ENCODE results near the gene TBL1XR1. TPM values are rescaled to one million over a fixed set of nuclear protein-coding genes. Genes with fewer than 3 reads are reported as not detected.
A peak's percentile ranks its signal among the peaks of the same experiment; 100 is the strongest.

Gene TBL1XR1
- total RNA-seq, 1 experiment from 2014 or later, result 77.6 TPM

GRCh38 chr3:177145954-177146353 is 51.3 kb downstream of the TBL1XR1 start:
- no peak overlapping the region for H3K4me3 ChIP-seq (ENCODE audit: low read length)
- no peaks in the 10 kb centered on the region for H3K36me3 ChIP-seq (ENCODE audit: low read depth, low read length)
- BruUV-seq (replicated peaks), result no TSS peak
- intact Hi-C loops (cut with micrococcal nuclease), result no loop called here
- H3F3A ChIP-seq (ENCODE audit: low read length, unreplicated experiment), result no peaks in the 10 kb centered on the region
- H3K4me1 ChIP-seq (ENCODE audit: insufficient read depth, low read length), result peaks cover 28% of the 10 kb centered on the region
- no peak overlapping the region for H2AFZ ChIP-seq (ENCODE audit: low read length)
- ChIA-PET CTCF (no interaction called here), POLR2A (ENCODE audit: unreplicated experiment) (interaction anchor here (0.6 kb wide), 1 partner anchor 21 kb away, joined by 3 read pairs; no protein-coding TSS in a partner anchor)
- peaks cover 21% of the 10 kb centered on the region for H4K20me1 ChIP-seq (ENCODE audit: low read length)
- H3K27ac ChIP-seq (ENCODE audit: low read length), result no peak overlapping the region
- no peak for TF ChIP-seq EZH2 (IDR thresholded peaks at IDR 0.05; ENCODE audit: low read length, unreplicated experiment)
- no peak for TF ChIP-seq EZH2phosphoT487 (IDR thresholded peaks at IDR 0.05; ENCODE audit: borderline replicate concordance, low read length)
- TF ChIP-seq CTCF (conservative IDR thresholded peaks at IDR 0.05; ENCODE audit: low read depth, low read length), result no peak
- ATAC-seq (no peak), DNase-seq (no peak)
- H3K9me2 ChIP-seq (replicated peaks; ENCODE audit: low read length), result no peaks in the 10 kb centered on the region
- H3K79me2 ChIP-seq (ENCODE audit: low read length), result peaks cover 99% of the 10 kb centered on the region
- no peaks in the 10 kb centered on the region for H3K9me3 ChIP-seq (ENCODE audit: low read length)
- H3K4me2 ChIP-seq (ENCODE audit: low read length), result no peak overlapping the region
- H3K9ac ChIP-seq (ENCODE audit: low read length), result no peak overlapping the region
- no peaks in the 10 kb centered on the region for H3K27me3 ChIP-seq (ENCODE audit: low read length)

GRCh38 chr3:177145381-177145780 is 51.9 kb downstream of the TBL1XR1 start:
- no peak overlapping the region for H3K9ac ChIP-seq (ENCODE audit: low read length)
- ATAC-seq, result no peak
- H3F3A ChIP-seq (ENCODE audit: low read length, unreplicated experiment), result no peaks in the 10 kb centered on the region
- DNase-seq, result no peak
- peaks cover 21% of the 10 kb centered on the region for H4K20me1 ChIP-seq (ENCODE audit: low read length)
- H3K4me3 ChIP-seq (ENCODE audit: low read length), result no peak overlapping the region
- no TSS peak for BruUV-seq (replicated peaks)
- intact Hi-C loops (cut with micrococcal nuclease), result no loop called here
- POLR2A ChIA-PET (ENCODE audit: unreplicated experiment), result no interaction called here
- no peaks in the 10 kb centered on the region for H3K36me3 ChIP-seq (ENCODE audit: low read depth, low read length)
- CTCF ChIA-PET, result no interaction called here
- H3K9me3 ChIP-seq (ENCODE audit: low read length), result no peaks in the 10 kb centered on the region
- TF ChIP-seq EZH2 (IDR thresholded peaks at IDR 0.05; ENCODE audit: low read length, unreplicated experiment) (no peak), CTCF (conservative IDR thresholded peaks at IDR 0.05; ENCODE audit: low read depth, low read length) (no peak), EZH2phosphoT487 (IDR thresholded peaks at IDR 0.05; ENCODE audit: borderline replicate concordance, low read length) (no peak)
- H3K79me2 ChIP-seq (ENCODE audit: low read length), result peaks cover 99% of the 10 kb centered on the region
- H3K4me1 ChIP-seq (ENCODE audit: insufficient read depth, low read length), result peaks cover 23% of the 10 kb centered on the region
- peak overlapping the region; percentile 25 for H3K4me2 ChIP-seq (ENCODE audit: low read length)
- H3K27ac ChIP-seq (ENCODE audit: low read length), result peak overlapping the region; percentile 16
- no peaks in the 10 kb centered on the region for H3K9me2 ChIP-seq (replicated peaks; ENCODE audit: low read length)
- H2AFZ ChIP-seq (ENCODE audit: low read length), result no peak overlapping the region
- no peaks in the 10 kb centered on the region for H3K27me3 ChIP-seq (ENCODE audit: low read length)

GRCh38 chr3:177144922-177145321 is 52.4 kb downstream of the TBL1XR1 start:
- Histone ChIP-seq H3K27me3 (ENCODE audit: low read length) (no peaks in the 10 kb centered on the region), H3K4me3 (ENCODE audit: low read length) (no peak overlapping the region), H4K20me1 (ENCODE audit: low read length) (peaks cover 20% of the 10 kb centered on the region), H3K9me3 (ENCODE audit: low read length) (no peaks in the 10 kb centered on the region), H3K36me3 (ENCODE audit: low read depth, low read length) (no peaks in the 10 kb centered on the region), H3K4me1 (ENCODE audit: insufficient read depth, low read length) (peaks cover 18% of the 10 kb centered on the region), H3K9ac (ENCODE audit: low read length) (no peak overlapping the region), H3K79me2 (ENCODE audit: low read length) (peaks cover 99% of the 10 kb centered on the region), H3F3A (ENCODE audit: low read length, unreplicated experiment) (no peaks in the 10 kb centered on the region), H3K4me2 (ENCODE audit: low read length) (peak overlapping the region; percentile 25), H3K27ac (ENCODE audit: low read length) (peak overlapping the region; percentile 16), H2AFZ (ENCODE audit: low read length) (no peak overlapping the region), H3K9me2 (replicated peaks; ENCODE audit: low read length) (no peaks in the 10 kb centered on the region)
- intact Hi-C loops (cut with micrococcal nuclease), result no loop called here
- POLR2A ChIA-PET (ENCODE audit: unreplicated experiment), result no interaction called here
- ATAC-seq (no peak), DNase-seq (peak; percentile 38)
- TF ChIP-seq EZH2 (IDR thresholded peaks at IDR 0.05; ENCODE audit: low read length, unreplicated experiment) (no peak), CTCF (conservative IDR thresholded peaks at IDR 0.05; ENCODE audit: low read depth, low read length) (no peak), EZH2phosphoT487 (IDR thresholded peaks at IDR 0.05; ENCODE audit: borderline replicate concordance, low read length) (no peak)
- CTCF ChIA-PET, result no interaction called here
- BruUV-seq (replicated peaks), result no TSS peak

All from PC-3 (cell line).